Dermis blood vessel endothelial cell (primary cell): ENCODE results near the gene GTPBP6. TPM values are rescaled to one million over a fixed set of nuclear protein-coding genes. Genes with fewer than 3 reads are reported as not detected.
"Not testable (repeated sequence)": the region's sequence is repeated elsewhere in the genome, so short reads cannot be mapped to it uniquely, and the experiment has no call there.

Experiments
- DNase-seq: peaks from one replicate; pipeline ENCODE4 v3.0.0; 2010
- total RNA-seq: library from RNA; depleted of rRNA; stranded (reverse); fragments of >200 nt; gene quantifications from 2 replicates; pipeline ENCODE4 v1.2.3, GENCODE V29; 2014

GTPBP6 gene
- total RNA-seq, 1 donor from 2014 or later, result 31.7 TPM

- DNase-seq, result no peak
These were observed 16.6 kb upstream of the GTPBP6 start for GRCh38 chrX:334971-335757.

- DNase-seq, result no peak
These were observed 15.8 kb upstream of the GTPBP6 start for GRCh38 chrX:334331-334891.

GRCh38 chrX:333611-334311, 15.2 kb upstream of the GTPBP6 start:
- DNase-seq, result no peak

GRCh38 chrX:332916-333610, 14.5 kb upstream of the GTPBP6 start:
- DNase-seq, result no peak

GRCh38 chrX:332496-332860, 13.9 kb upstream of the GTPBP6 start:
- no peak for DNase-seq

- no peak for DNase-seq
These were observed 13.4 kb upstream of the GTPBP6 start for GRCh38 chrX:331825-332495.

- DNase-seq, result peak; percentile 43
These were observed 12.7 kb upstream of the GTPBP6 start for GRCh38 chrX:331151-331824.

- DNase-seq, result no peak
These were observed 12.1 kb upstream of the GTPBP6 start for GRCh38 chrX:330726-331150.

GRCh38 chrX:330141-330725, 11.6 kb upstream of the GTPBP6 start:
- DNase-seq, result not testable (repeated sequence)

- no peak for DNase-seq
These were observed 10.8 kb upstream of the GTPBP6 start for GRCh38 chrX:329291-329910.

GRCh38 chrX:327660-328126, 9.1 kb upstream of the GTPBP6 start:
- DNase-seq, result no peak

GRCh38 chrX:324664-325063, 6.1 kb upstream of the GTPBP6 start:
- DNase-seq, result peak; percentile 20

GRCh38 chrX:323721-324628, 5.4 kb upstream of the GTPBP6 start:
- peak; percentile 59 for DNase-seq

- peak; percentile 50 for DNase-seq
These were observed 1.7 kb upstream of the GTPBP6 start for GRCh38 chrX:320126-320783.

- no peak for DNase-seq
These were observed 1.1 kb upstream of the GTPBP6 start for GRCh38 chrX:319579-320125.

- DNase-seq, result peak; percentile 99
These were observed 393 bp downstream of the GTPBP6 start for GRCh38 chrX:318068-318738.

GRCh38 chrX:317424-318067, 1.1 kb downstream of the GTPBP6 start:
- no peak for DNase-seq
